Ovary (tissue), 3 donors: ENCODE measurements around the gene SIL1.

Experiments
- EP300 ChIP-seq: sonication (generic); formaldehyde crosslinking; IDR thresholded peaks from one replicate; pipeline ENCODE4 v1.6.1; 2017; ENCODE audit warnings: antibody characterized with exemption
- POLR2A ChIP-seq: fragments of 450-650 bp; IDR thresholded peaks from one replicate; pipeline ENCODE4 v1.6.1; 2017; ENCODE audit warnings: antibody characterized with exemption, mild to moderate bottlenecking, moderate library complexity
- TF ChIP-seq, protein P1 (sequence below), 3 donors: fragments of 450-650 bp in 2 of 3; fragments of 200-600 bp in 1 of 3; IDR thresholded peaks; one replicate each; pipeline versions ENCODE4 v1.5.1 to v1.8.0; 2016 to 2022; ENCODE audit warnings: antibody characterized with exemption in 3 of 3, mild to moderate bottlenecking in 1 of 3
- donor health status: DM: no; HTN: no; CAD: no.

DNA sequence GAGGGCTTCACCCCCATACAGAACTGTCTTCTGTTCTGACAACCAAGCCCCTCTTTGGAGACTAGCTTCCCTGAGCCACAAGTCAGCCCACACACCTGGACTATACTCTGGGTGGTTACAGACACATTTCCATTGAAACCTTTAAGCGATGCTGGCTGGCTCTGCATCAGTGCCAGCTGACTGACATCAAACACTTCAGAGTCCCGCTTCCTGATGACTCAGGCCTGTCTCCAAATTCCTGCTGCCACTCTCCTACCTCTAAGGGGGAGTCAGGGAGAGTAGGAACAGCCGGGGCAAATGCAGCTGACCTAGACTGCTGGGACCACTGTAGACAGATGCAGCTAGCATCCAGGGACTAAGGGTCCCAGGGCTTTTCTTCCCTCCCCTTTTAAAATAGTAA, 59.4 kb downstream of the SIL1 start:
- TF ChIP-seq, protein P1, sequence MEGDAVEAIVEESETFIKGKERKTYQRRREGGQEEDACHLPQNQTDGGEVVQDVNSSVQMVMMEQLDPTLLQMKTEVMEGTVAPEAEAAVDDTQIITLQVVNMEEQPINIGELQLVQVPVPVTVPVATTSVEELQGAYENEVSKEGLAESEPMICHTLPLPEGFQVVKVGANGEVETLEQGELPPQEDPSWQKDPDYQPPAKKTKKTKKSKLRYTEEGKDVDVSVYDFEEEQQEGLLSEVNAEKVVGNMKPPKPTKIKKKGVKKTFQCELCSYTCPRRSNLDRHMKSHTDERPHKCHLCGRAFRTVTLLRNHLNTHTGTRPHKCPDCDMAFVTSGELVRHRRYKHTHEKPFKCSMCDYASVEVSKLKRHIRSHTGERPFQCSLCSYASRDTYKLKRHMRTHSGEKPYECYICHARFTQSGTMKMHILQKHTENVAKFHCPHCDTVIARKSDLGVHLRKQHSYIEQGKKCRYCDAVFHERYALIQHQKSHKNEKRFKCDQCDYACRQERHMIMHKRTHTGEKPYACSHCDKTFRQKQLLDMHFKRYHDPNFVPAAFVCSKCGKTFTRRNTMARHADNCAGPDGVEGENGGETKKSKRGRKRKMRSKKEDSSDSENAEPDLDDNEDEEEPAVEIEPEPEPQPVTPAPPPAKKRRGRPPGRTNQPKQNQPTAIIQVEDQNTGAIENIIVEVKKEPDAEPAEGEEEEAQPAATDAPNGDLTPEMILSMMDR (IDR thresholded peaks at IDR 0.05): no peak
- no peak for TF ChIP-seq POLR2A
- no peak for TF ChIP-seq EP300
